GM23248 (cell line): ENCODE measurements around the gene FAM234A.

ENCODE experiments used
- EZH2 ChIP-seq: fragments of 200-600 bp; sonication (generic); IDR thresholded peaks from 2 replicates; pipeline ENCODE4 v1.6.1; 2018; ENCODE audit warnings: antibody characterized with exemption, mild to moderate bottlenecking; ENCODE audit not compliant: insufficient read depth, poor library complexity, severe bottlenecking
- EZH2phosphoT487 ChIP-seq: fragments of 200-600 bp; sonication (generic); IDR thresholded peaks from 2 replicates; pipeline ENCODE4 v1.6.1; 2018; ENCODE audit warnings: antibody characterized with exemption, moderate library complexity, mild to moderate bottlenecking, low read depth; ENCODE audit not compliant: insufficient read depth

GRCh38 chr16:263182-263774 is 28.7 kb downstream of the FAM234A start:
- no peak for TF ChIP-seq EZH2phosphoT487
- no peak for TF ChIP-seq EZH2
